ENCODE results near the gene KDM7A. TPM values are rescaled to one million over a fixed set of nuclear protein-coding genes. Genes with fewer than 3 reads are reported as not detected.

Gene KDM7A
- total and polyA plus RNA-seq, 9 of the 15 experiments (the other 6 are each of a cell fraction or from before 2014, with no cell fraction given), result 0.90 to 8.4 (median 7.0) TPM

- no TSS peak for BruUV-seq (replicated peaks)
- H3K27me3 ChIP-seq (ENCODE audit: control insufficient read depth in 2 of 2, insufficient read depth in 2 of 2, low read length in 2 of 2), result no peaks in the 10 kb centered on the region
- in situ Hi-C loops (cut with MboI) (no loop called here), intact Hi-C loops (cut with micrococcal nuclease) (no loop called here)
- H3K4me1 ChIP-seq (replicated peaks in 1 of 2; ENCODE audit: control insufficient read depth in 2 of 2, insufficient read depth in 2 of 2, low read length in 2 of 2), result peaks cover 17% of the 10 kb centered on the region in 2 experiments; a peak in 4 of 5 replicates
- H3K9me1 ChIP-seq (ENCODE audit: control insufficient read depth, insufficient read depth, low read length), result no peaks in the 10 kb centered on the region
- peaks cover 3% of the 10 kb centered on the region; the same call in 1 of the 2 replicates for H3K9me3 ChIP-seq (replicated peaks; ENCODE audit: control insufficient read depth, insufficient read depth, low read depth, low read length)
- no peak overlapping the region for H3K4me3 ChIP-seq
- ATAC-seq (no peak), DNase-seq (ENCODE audit: extremely low read depth in 1 of 4, low spot score in 3 of 4) (no peak), FAIRE-seq (no peak)
- no peak overlapping the region for H3K4me2 ChIP-seq (ENCODE audit: insufficient read depth, low read length)
- no peak overlapping the region for H3K9ac ChIP-seq (ENCODE audit: insufficient read depth in 1 of 2, low read depth in 2 of 2, low read length in 2 of 2)
- no peaks in the 10 kb centered on the region for H3K79me2 ChIP-seq (ENCODE audit: control insufficient read depth, insufficient read depth, low read length)
- no peaks in the 10 kb centered on the region for H4K20me1 ChIP-seq (replicated peaks; ENCODE audit: control insufficient read depth, insufficient read depth, low read length)
- no peak for TF ChIP-seq DLX4 (CRISPR knock-in tag; IDR thresholded peaks at IDR 0.05)
- TF ChIP-seq ETV5 (CRISPR knock-in tag; IDR thresholded peaks at IDR 0.05; ENCODE audit: low read depth), result no peak
- TF ChIP-seq XRCC5 (IDR thresholded peaks at IDR 0.05; ENCODE audit: low read depth, low read length), result no peak
- TF ChIP-seq ADNP (tag; IDR thresholded peaks at IDR 0.05), result 0 out of 2 replicates have a peak, but pooled peaks have one; percentile 19
- no peak for TF ChIP-seq TFAP4 (CRISPR knock-in tag; IDR thresholded peaks at IDR 0.05; ENCODE audit: borderline replicate concordance)
- no peak for TF ChIP-seq SNRNP70 (optimal IDR thresholded peaks at IDR 0.05; ENCODE audit: low read depth, low read length)
- no peak for TF ChIP-seq NELFE (IDR thresholded peaks at IDR 0.05; ENCODE audit: insufficient read depth, insufficient read length)
- peak; percentile 85 for TF ChIP-seq RBM25 (IDR thresholded peaks at IDR 0.05; ENCODE audit: low read depth, low read length, severe bottlenecking)
- no peak for TF ChIP-seq CREB3 (tag; conservative IDR thresholded peaks at IDR 0.05; ENCODE audit: low read depth)
- TF ChIP-seq ZNF384 (IDR thresholded peaks at IDR 0.05; ENCODE audit: low read depth, low read length), result no peak
- TF ChIP-seq ZBTB7A (IDR thresholded peaks at IDR 0.05; ENCODE audit: borderline replicate concordance, control insufficient read depth, low read depth, low read length), result no peak
- TF ChIP-seq BCOR (IDR thresholded peaks at IDR 0.05), result peak; percentile 65; the same call in 1 of the 2 replicates
- no peak for TF ChIP-seq TGIF2 (CRISPR knock-in tag; IDR thresholded peaks at IDR 0.05)
- no peak for TF ChIP-seq BRD9 (IDR thresholded peaks at IDR 0.05; ENCODE audit: low read depth, partially characterized antibody)
- no peak for TF ChIP-seq ZNF12 (CRISPR knock-in tag; IDR thresholded peaks at IDR 0.05)
- TF ChIP-seq HNRNPUL1 (IDR thresholded peaks at IDR 0.05; ENCODE audit: low read length), result no peak
- TF ChIP-seq SMAD3 (CRISPR knock-in tag; conservative IDR thresholded peaks at IDR 0.05), result no peak
- TF ChIP-seq KDM1A (IDR thresholded peaks at IDR 0.05), result peak in 1 of 2 experiments; percentile 50; a peak in 2 of 4 replicates
- no peak for TF ChIP-seq PPARD (CRISPR knock-in tag; IDR thresholded peaks at IDR 0.05)
- TF ChIP-seq CAMTA2 (CRISPR knock-in tag; conservative IDR thresholded peaks at IDR 0.05), result no peak
- TF ChIP-seq NONO (IDR thresholded peaks at IDR 0.05; ENCODE audit: low read depth in 2 of 2, low read length in 1 of 2), result no peak
- CTCF ChIA-PET (ENCODE audit: low intra/inter-chr PET ratio), result no interaction called here
- POLR2A ChIA-PET, result interaction anchor here (0.8 to 1.5 kb wide), 3 partner anchors 8 to 13 kb away, joined by 4 to 6 read pairs (median 4); no protein-coding TSS in a partner anchor
- H3K36me3 ChIP-seq (ENCODE audit: control insufficient read depth, insufficient read depth, low read length), result no peaks in the 10 kb centered on the region
- 47% methylated on average over 10 of the region's 10 CpGs for WGBS (ENCODE audit: insufficient coverage, low coverage, missing lambda C conversion rate)
- H3K27ac ChIP-seq (ENCODE audit: extremely low read depth, low read depth, low read length), result no peak overlapping the region
- 0 out of 2 replicates have a peak overlapping the region, but pooled peaks have one; percentile 11 for H2AFZ ChIP-seq (ENCODE audit: low read depth, low read length)
These were observed 43.1 kb upstream of the KDM7A start for GRCh38 chr7:140219672-140220524.

Data from K562 (cell line).